WTC11 (cell line): ENCODE results near the gene ZNF226. TPM values are rescaled to one million over a fixed set of nuclear protein-coding genes. Genes with fewer than 3 reads are reported as not detected.

Experiments used
- ATAC-seq: fragments of 200-7000 bp; cut with Tn5 transposase; 2 replicates; pipeline ENCODE4 v1.10.0; 2021; ENCODE audit warnings: mild to moderate bottlenecking, moderate library complexity
- CTCF ChIA-PET: fragments of 300-600 bp; sonication (Branson Sonifier 250); formaldehyde crosslinking; loops from one replicate; lab custom pipeline; 2021; ENCODE audit warnings: antibody characterized with exemption; lab: Charles Lee
- POLR2A ChIA-PET: fragments of 350-600 bp; sonication (Branson Sonifier 250); formaldehyde crosslinking; loops from one replicate; lab custom pipeline; 2021; ENCODE audit warnings: antibody characterized with exemption; lab: Charles Lee
- DNase-seq: peaks from one replicate; pipeline ENCODE4 v3.0.0; 2021; ENCODE audit warnings: low spot score
- H3K27ac Mint-ChIP-seq: 2 replicates; pipeline ENCODE4 v1.8.0; 2021; ENCODE audit warnings: mixed read lengths
- H3K27me3 Mint-ChIP-seq: 2 replicates; pipeline ENCODE4 v1.8.0; 2021; ENCODE audit warnings: low read depth, mild to moderate bottlenecking, moderate library complexity, mixed read lengths
- H3K36me3 Mint-ChIP-seq: 2 replicates; pipeline ENCODE4 v1.8.0; 2021; ENCODE audit warnings: mixed read lengths
- H3K4me1 Mint-ChIP-seq: 2 replicates; pipeline ENCODE4 v1.8.0; 2022; ENCODE audit warnings: mixed read lengths
- H3K4me3 Mint-ChIP-seq: 2 replicates; pipeline ENCODE4 v1.8.0; 2021; ENCODE audit warnings: mild to moderate bottlenecking, moderate library complexity, mixed read lengths
- H3K9me3 Mint-ChIP-seq: 2 replicates; pipeline ENCODE4 v1.8.0; 2021; ENCODE audit warnings: mixed read lengths
- CREB1 ChIP-seq: sonication (generic); formaldehyde crosslinking; IDR thresholded peaks from 2 replicates; pipeline ENCODE4 v1.8.0; 2023; ENCODE audit warnings: mild to moderate bottlenecking, missing genetic modification reagents
- FOXJ3 ChIP-seq: sonication (generic); formaldehyde crosslinking; IDR thresholded peaks from 2 replicates; pipeline ENCODE4 v1.9.0; 2021; ENCODE audit warnings: missing genetic modification reagents, mild to moderate bottlenecking, borderline replicate concordance
- GABPB1 ChIP-seq: sonication (generic); formaldehyde crosslinking; IDR thresholded peaks from 2 replicates; pipeline ENCODE4 v1.8.1; 2023; ENCODE audit warnings: mild to moderate bottlenecking, missing genetic modification reagents
- IRF2 ChIP-seq: sonication (generic); formaldehyde crosslinking; IDR thresholded peaks from 2 replicates; pipeline ENCODE4 v1.8.0; 2022; ENCODE audit warnings: low read depth, missing genetic modification reagents, borderline replicate concordance
- MYBL2 ChIP-seq: sonication (generic); formaldehyde crosslinking; IDR thresholded peaks from 2 replicates; pipeline ENCODE4 v1.8.1; 2023; ENCODE audit warnings: mild to moderate bottlenecking, moderate library complexity, missing genetic modification reagents
- NFE2L1 ChIP-seq: sonication (generic); formaldehyde crosslinking; IDR thresholded peaks from 2 replicates; pipeline ENCODE4 v1.8.1; 2023; ENCODE audit warnings: missing genetic modification reagents
- NFYB ChIP-seq: sonication (generic); formaldehyde crosslinking; conservative IDR thresholded peaks from 2 replicates; pipeline ENCODE4 v1.8.0; 2022; ENCODE audit warnings: low read depth, missing genetic modification reagents
- NR2C2 ChIP-seq: sonication (generic); formaldehyde crosslinking; IDR thresholded peaks from 2 replicates; pipeline ENCODE4 v1.8.0; 2022; ENCODE audit warnings: mild to moderate bottlenecking, missing genetic modification reagents
- RELA ChIP-seq: sonication (generic); formaldehyde crosslinking; IDR thresholded peaks from 2 replicates; pipeline ENCODE4 v1.8.1; 2022; ENCODE audit warnings: missing genetic modification reagents, mild to moderate bottlenecking, borderline replicate concordance
- RORB ChIP-seq: fragments of 250-450 bp; sonication (Bioruptor Pico); IDR thresholded peaks from 2 replicates; pipeline ENCODE4 v1.9.0; 2021; ENCODE audit warnings: mild to moderate bottlenecking
- SMAD4 ChIP-seq: sonication (generic); formaldehyde crosslinking; IDR thresholded peaks from 2 replicates; pipeline ENCODE4 v1.8.0; 2022; ENCODE audit warnings: mild to moderate bottlenecking, missing genetic modification reagents
- SOX15 ChIP-seq: fragments of 250-450 bp; sonication (Bioruptor Pico); IDR thresholded peaks from 2 replicates; pipeline ENCODE4 v1.9.0; 2021; ENCODE audit warnings: mild to moderate bottlenecking
- TEAD1 ChIP-seq: sonication (generic); formaldehyde crosslinking; IDR thresholded peaks from 2 replicates; pipeline ENCODE4 v1.8.0; 2022; ENCODE audit warnings: mild to moderate bottlenecking, missing genetic modification reagents
- TEAD4 ChIP-seq: sonication (generic); formaldehyde crosslinking; IDR thresholded peaks from 2 replicates; pipeline ENCODE4 v1.8.0; 2022; ENCODE audit warnings: mild to moderate bottlenecking, missing genetic modification reagents
- ZBTB21 ChIP-seq: sonication (generic); formaldehyde crosslinking; IDR thresholded peaks from 2 replicates; pipeline ENCODE4 v1.8.1; 2023; ENCODE audit warnings: mild to moderate bottlenecking, missing genetic modification reagents, borderline replicate concordance
- ZNF138 ChIP-seq: sonication (generic); formaldehyde crosslinking; conservative IDR thresholded peaks from 2 replicates; pipeline ENCODE4 v1.8.1; 2022; ENCODE audit warnings: mild to moderate bottlenecking, moderate library complexity, missing genetic modification reagents
- ZNF416 ChIP-seq: fragments of 250-450 bp; sonication (Bioruptor Pico); IDR thresholded peaks from 2 replicates; pipeline ENCODE4 v1.9.0; 2021; ENCODE audit warnings: mild to moderate bottlenecking, inconsistent platforms
- ZNF671 ChIP-seq: fragments of 250-450 bp; sonication (Bioruptor Pico); IDR thresholded peaks from 2 replicates; pipeline ENCODE4 v1.8.0; 2021; ENCODE audit warnings: mild to moderate bottlenecking
- total RNA-seq: library from RNA; stranded (reverse); gene quantifications from 3 replicates; pipeline ENCODE4 v1.2.3, GENCODE V29; 2021
- TF ChIP-seq, protein P1 (sequence below): sonication (generic); formaldehyde crosslinking; IDR thresholded peaks from 2 replicates; pipeline ENCODE4 v1.8.0; 2022; ENCODE audit warnings: mild to moderate bottlenecking, missing genetic modification reagents
- TF ChIP-seq, protein P2 (sequence below): sonication (generic); formaldehyde crosslinking; IDR thresholded peaks from 2 replicates; pipeline ENCODE4 v1.8.1; 2022; ENCODE audit warnings: low read depth, missing genetic modification reagents, borderline replicate concordance
- TF ChIP-seq, protein P3 (sequence below): sonication (generic); formaldehyde crosslinking; IDR thresholded peaks from 2 replicates; pipeline ENCODE4 v1.8.0; 2022; ENCODE audit warnings: mild to moderate bottlenecking, missing genetic modification reagents
- TF ChIP-seq, protein P4 (sequence below): fragments of 250-450 bp; sonication (Bioruptor Pico); IDR thresholded peaks from 2 replicates; pipeline ENCODE4 v2.1.2; 2022; ENCODE audit warnings: mild to moderate bottlenecking, moderate library complexity
- TF ChIP-seq, protein P5 (sequence below): fragments of 250-450 bp; sonication (Bioruptor Pico); IDR thresholded peaks from 2 replicates; pipeline ENCODE4 v1.9.0; 2021; ENCODE audit warnings: mild to moderate bottlenecking, borderline replicate concordance

ZNF226 gene
- total RNA-seq, 1 experiment from 2014 or later = 18.5 TPM

DNA sequence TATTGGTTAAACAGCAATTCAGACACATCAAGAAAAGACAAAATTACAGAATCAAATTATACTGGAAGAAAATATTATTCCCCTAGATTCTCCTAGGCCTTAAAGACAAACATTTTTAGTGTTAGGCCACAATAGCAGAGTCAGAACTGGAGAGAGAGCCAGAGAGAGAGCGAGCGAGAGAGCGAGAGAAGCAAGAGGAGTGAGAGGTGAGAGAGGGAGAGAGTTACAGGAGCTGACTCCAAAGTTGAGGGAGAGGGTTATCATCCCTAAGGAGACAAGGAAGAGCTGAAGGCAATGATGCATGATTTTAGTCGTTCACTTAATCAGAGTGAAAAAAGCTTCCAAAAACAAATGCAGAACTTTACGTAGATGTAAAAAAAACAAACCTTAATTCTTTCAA, 27.2 kb downstream of the ZNF226 start:
- POLR2A ChIA-PET = no interaction called here
- Mint-ChIP-seq H3K36me3 (peaks cover 12% of the 10 kb centered on the region), H3K4me1 (no peaks in the 10 kb centered on the region), H3K4me3 (no peak overlapping the region), H3K27ac (no peak overlapping the region), H3K27me3 (peaks cover 37% of the 10 kb centered on the region)
- ATAC-seq = no peak
- TF ChIP-seq SOX15 (no peak), FOXJ3 (no peak), IRF2 (CRISPR knock-in tag) (no peak), CREB1 (no peak), TEAD1 (no peak), NFE2L1 (CRISPR knock-in tag) (no peak), NR2C2 (CRISPR knock-in tag) (no peak), ZNF138 (CRISPR knock-in tag) (no peak), GABPB1 (CRISPR knock-in tag) (no peak), NFYB (CRISPR knock-in tag) (no peak)
- TF ChIP-seq, protein P1, sequence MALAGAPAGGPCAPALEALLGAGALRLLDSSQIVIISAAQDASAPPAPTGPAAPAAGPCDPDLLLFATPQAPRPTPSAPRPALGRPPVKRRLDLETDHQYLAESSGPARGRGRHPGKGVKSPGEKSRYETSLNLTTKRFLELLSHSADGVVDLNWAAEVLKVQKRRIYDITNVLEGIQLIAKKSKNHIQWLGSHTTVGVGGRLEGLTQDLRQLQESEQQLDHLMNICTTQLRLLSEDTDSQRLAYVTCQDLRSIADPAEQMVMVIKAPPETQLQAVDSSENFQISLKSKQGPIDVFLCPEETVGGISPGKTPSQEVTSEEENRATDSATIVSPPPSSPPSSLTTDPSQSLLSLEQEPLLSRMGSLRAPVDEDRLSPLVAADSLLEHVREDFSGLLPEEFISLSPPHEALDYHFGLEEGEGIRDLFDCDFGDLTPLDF = no peak
- TF ChIP-seq, protein P2, sequence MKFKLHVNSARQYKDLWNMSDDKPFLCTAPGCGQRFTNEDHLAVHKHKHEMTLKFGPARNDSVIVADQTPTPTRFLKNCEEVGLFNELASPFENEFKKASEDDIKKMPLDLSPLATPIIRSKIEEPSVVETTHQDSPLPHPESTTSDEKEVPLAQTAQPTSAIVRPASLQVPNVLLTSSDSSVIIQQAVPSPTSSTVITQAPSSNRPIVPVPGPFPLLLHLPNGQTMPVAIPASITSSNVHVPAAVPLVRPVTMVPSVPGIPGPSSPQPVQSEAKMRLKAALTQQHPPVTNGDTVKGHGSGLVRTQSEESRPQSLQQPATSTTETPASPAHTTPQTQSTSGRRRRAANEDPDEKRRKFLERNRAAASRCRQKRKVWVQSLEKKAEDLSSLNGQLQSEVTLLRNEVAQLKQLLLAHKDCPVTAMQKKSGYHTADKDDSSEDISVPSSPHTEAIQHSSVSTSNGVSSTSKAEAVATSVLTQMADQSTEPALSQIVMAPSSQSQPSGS (CRISPR knock-in tag) = no peak
- TF ChIP-seq, protein P3, sequence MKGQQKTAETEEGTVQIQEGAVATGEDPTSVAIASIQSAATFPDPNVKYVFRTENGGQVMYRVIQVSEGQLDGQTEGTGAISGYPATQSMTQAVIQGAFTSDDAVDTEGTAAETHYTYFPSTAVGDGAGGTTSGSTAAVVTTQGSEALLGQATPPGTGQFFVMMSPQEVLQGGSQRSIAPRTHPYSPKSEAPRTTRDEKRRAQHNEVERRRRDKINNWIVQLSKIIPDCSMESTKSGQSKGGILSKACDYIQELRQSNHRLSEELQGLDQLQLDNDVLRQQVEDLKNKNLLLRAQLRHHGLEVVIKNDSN (CRISPR knock-in tag) = no peak
- TF ChIP-seq, all 79 proteins: peak for 0
- H3K9me3 Mint-ChIP-seq = peaks cover 72% of the 10 kb centered on the region
- CTCF ChIA-PET = no interaction called here
- no peak for DNase-seq

DNA sequence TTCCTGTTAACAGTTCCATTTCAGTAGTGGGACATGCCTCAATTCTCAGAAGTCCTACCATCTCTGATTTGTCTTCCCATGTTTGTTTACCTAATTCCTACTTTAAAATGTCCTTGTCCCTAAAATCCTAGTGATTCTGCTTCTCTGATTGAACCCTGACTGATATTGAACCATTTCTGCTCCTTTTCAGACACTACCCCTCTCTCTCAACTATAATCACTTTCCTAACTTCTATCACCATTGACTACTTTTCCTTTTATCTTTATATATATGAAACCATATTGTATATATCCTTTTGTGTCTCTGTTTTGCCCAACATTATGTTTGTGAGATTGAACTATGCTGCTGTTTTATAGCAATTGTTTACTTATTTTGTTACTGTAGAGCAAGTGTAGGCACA, 31.9 kb downstream of the ZNF226 start:
- peaks cover 55% of the 10 kb centered on the region for H3K9me3 Mint-ChIP-seq
- no peak overlapping the region for H3K4me3 Mint-ChIP-seq
- no peak overlapping the region for H3K27ac Mint-ChIP-seq
- no peak for DNase-seq
- peaks cover 8% of the 10 kb centered on the region for H3K36me3 Mint-ChIP-seq
- CTCF ChIA-PET = no interaction called here
- ATAC-seq = no peak
- POLR2A ChIA-PET = no interaction called here
- TF ChIP-seq ZNF671 (CRISPR knock-in tag) (no peak), MYBL2 (no peak), NFE2L1 (CRISPR knock-in tag) (no peak), ZBTB21 (CRISPR knock-in tag) (no peak), RORB (CRISPR knock-in tag) (no peak), TEAD4 (CRISPR knock-in tag) (no peak), ZNF416 (CRISPR knock-in tag) (no peak), SMAD4 (CRISPR knock-in tag) (no peak), SOX15 (no peak), RELA (no peak)
- TF ChIP-seq, protein P4, sequence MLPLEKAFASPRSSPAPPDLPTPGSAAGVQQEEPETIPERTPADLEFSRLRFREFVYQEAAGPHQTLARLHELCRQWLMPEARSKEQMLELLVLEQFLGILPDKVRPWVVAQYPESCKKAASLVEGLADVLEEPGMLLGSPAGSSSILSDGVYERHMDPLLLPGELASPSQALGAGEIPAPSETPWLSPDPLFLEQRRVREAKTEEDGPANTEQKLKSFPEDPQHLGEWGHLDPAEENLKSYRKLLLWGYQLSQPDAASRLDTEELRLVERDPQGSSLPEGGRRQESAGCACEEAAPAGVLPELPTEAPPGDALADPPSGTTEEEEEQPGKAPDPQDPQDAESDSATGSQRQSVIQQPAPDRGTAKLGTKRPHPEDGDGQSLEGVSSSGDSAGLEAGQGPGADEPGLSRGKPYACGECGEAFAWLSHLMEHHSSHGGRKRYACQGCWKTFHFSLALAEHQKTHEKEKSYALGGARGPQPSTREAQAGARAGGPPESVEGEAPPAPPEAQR (CRISPR knock-in tag) = no peak
- TF ChIP-seq, protein P5, sequence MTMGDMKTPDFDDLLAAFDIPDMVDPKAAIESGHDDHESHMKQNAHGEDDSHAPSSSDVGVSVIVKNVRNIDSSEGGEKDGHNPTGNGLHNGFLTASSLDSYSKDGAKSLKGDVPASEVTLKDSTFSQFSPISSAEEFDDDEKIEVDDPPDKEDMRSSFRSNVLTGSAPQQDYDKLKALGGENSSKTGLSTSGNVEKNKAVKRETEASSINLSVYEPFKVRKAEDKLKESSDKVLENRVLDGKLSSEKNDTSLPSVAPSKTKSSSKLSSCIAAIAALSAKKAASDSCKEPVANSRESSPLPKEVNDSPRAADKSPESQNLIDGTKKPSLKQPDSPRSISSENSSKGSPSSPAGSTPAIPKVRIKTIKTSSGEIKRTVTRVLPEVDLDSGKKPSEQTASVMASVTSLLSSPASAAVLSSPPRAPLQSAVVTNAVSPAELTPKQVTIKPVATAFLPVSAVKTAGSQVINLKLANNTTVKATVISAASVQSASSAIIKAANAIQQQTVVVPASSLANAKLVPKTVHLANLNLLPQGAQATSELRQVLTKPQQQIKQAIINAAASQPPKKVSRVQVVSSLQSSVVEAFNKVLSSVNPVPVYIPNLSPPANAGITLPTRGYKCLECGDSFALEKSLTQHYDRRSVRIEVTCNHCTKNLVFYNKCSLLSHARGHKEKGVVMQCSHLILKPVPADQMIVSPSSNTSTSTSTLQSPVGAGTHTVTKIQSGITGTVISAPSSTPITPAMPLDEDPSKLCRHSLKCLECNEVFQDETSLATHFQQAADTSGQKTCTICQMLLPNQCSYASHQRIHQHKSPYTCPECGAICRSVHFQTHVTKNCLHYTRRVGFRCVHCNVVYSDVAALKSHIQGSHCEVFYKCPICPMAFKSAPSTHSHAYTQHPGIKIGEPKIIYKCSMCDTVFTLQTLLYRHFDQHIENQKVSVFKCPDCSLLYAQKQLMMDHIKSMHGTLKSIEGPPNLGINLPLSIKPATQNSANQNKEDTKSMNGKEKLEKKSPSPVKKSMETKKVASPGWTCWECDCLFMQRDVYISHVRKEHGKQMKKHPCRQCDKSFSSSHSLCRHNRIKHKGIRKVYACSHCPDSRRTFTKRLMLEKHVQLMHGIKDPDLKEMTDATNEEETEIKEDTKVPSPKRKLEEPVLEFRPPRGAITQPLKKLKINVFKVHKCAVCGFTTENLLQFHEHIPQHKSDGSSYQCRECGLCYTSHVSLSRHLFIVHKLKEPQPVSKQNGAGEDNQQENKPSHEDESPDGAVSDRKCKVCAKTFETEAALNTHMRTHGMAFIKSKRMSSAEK (CRISPR knock-in tag) = no peak
- no peaks in the 10 kb centered on the region for H3K4me1 Mint-ChIP-seq
- H3K27me3 Mint-ChIP-seq = peaks cover 25% of the 10 kb centered on the region
